ENCODE measurements around the gene CELA3A.
"Not testable (repeated sequence)": the region's sequence is repeated elsewhere in the genome, so short reads cannot be mapped to it uniquely, and the experiment has no call there.

CELA3A gene, protein sequence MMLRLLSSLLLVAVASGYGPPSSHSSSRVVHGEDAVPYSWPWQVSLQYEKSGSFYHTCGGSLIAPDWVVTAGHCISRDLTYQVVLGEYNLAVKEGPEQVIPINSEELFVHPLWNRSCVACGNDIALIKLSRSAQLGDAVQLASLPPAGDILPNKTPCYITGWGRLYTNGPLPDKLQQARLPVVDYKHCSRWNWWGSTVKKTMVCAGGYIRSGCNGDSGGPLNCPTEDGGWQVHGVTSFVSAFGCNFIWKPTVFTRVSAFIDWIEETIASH

DNA sequence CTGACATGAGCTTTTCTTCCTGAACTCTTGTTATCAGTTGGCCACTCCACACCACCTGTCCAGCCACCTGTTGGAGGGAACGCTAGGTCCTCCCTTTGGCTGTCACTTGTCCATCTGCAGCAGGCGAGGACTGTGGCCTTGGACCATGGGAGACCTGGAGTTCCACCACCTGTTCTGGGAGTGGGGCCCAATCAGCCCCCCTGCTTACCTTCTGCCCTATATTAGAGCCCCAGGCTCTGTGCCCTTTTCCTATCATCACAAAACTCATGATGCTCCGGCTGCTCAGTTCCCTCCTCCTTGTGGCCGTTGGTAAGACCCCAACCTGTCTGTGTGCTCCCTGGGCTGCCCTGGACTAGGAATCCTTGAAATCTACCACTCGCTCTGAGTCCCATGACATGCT, at the start of gene CELA3A:
CELA3A (plus strand) TSS at position 249 of the 400 bp plus-strand sequence; CDS start at position 267, 18 bp downstream.
- DNase-seq (ENCODE audit: low read depth): no peak

GRCh38 chr1:21952786-21953520, 48.5 kb upstream of the CELA3A start:
- no peak for DNase-seq (ENCODE audit: low read depth)

GRCh38 chr1:21955058-21955457, 46.4 kb upstream of the CELA3A start:
- no peak for DNase-seq (ENCODE audit: low read depth)

GRCh38 chr1:21955501-21956281, 45.8 kb upstream of the CELA3A start:
- no peak for DNase-seq (ENCODE audit: low read depth)

- DNase-seq (ENCODE audit: low read depth): no peak
These were observed 44.5 kb upstream of the CELA3A start for GRCh38 chr1:21956720-21957552.

DNA sequence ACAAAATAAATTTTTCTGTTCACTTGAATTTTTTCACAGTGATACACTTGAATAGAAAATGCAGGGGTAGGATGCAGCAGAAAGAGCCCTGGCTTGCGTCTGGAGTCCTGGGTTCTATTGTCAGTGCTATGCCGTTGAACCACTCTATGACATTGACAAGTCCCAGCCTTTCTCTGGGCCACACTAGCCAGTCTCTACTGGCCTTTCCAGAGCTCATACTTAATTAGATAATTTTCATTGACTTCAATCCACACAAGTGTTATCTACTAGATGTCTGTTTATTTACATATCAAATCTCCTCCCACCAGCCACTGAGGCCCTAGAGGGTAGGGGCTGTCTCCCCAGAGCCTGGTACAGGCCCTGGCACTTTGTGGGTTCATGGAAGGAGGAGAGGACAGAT, 40.1 kb upstream of the CELA3A start:
- no peak for DNase-seq (ENCODE audit: low read depth)

DNA sequence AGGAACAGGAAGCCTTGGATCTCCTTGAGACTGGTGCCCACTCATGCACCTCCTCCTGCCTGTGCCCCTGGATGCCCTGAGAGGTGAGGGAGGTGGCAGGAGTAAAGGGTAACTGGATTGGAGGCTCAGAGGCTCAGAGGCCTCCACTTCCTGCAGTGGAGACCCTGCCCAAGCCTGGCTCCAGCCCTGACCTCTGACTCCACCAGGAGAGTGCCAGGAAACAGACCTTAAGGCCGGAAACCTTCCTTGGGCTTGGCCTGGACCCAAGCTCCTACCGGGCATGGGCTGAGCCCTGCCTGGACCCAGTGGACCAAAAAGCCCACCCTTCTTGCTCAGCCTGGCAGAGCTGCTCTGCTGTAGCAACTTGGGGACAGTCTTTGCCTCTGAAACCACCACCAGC, 39.7 kb upstream of the CELA3A start:
- no peak for DNase-seq (ENCODE audit: low read depth)

DNA sequence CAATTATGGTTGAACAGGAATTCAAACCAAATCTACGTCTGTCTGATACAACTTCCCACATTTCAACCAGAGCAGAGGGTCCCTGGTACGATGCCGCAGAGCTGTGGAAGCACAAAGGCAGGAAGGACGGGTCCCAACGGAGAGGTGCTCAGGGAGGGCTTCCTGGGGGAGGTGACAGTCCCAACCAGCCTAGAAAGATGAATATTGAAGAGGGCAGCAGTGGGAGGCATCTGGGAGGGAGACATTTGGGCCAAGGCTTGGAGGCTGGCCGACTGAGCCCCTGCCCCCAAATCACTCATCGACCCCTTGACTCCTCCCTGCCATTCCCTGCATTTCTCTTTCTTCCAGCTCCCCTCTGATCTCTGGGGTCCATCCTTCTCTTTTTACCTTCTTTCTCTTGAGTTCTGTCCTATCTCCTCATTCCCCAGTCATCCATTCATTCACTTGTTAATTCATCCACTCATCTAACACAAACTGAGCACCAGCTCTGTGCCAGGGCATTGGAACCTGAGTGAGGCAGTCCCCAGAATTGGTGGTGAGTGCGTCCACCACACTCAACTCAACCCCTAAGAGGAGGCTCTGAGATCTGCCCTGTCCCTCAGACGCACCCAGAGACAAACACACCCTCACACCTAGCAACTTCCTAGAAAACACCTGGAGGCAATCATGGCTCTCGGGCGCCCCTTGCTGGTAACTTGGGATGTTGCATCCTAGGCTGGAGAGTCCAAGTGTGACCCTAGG, 37.8 kb upstream of the CELA3A start:
- peak; percentile 37 for DNase-seq (ENCODE audit: low read depth)

GRCh38 chr1:21966247-21967000, 35.0 kb upstream of the CELA3A start:
- DNase-seq (ENCODE audit: low read depth): peak; percentile 44

DNA sequence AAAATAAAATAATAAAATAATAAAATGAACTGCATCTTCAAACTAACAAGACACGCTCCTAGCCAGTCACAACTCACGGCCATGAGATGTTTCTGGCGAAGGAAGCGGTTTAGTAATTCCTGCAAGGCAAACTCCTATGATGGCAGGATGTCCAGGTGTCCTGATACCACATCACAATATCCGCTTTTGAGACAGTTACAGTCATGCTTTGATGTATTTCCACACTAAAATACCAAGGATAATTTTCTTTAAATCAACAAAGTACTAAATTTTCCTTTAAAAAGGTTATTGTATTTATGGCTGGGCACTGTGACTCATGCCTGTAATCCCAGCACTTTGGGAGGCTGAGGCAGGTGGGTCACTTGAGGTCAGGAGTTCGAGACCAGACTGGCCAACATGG, 34.2 kb upstream of the CELA3A start:
- DNase-seq (ENCODE audit: low read depth): not testable (repeated sequence)

DNA sequence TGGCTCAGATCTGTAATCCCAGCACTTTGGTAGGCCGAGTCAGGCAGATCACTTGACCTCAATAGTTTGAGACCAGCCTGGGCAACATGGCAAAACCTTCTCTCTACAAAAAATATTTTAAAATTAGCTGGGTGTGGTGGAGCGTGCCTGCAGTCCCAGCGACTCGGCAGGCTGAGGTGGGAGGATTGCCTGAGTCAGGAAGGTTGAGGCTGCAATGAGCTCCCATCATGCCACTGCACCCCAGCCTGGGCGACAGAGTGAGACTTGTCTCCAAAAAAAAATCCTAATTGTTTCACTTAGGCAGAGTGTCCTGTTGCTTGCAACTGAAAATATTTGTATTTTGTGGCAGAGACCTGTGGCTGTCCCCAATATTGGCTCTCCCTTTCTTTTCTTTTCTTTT, 32.4 kb upstream of the CELA3A start:
- not testable (repeated sequence) for DNase-seq (ENCODE audit: low read depth)

DNA sequence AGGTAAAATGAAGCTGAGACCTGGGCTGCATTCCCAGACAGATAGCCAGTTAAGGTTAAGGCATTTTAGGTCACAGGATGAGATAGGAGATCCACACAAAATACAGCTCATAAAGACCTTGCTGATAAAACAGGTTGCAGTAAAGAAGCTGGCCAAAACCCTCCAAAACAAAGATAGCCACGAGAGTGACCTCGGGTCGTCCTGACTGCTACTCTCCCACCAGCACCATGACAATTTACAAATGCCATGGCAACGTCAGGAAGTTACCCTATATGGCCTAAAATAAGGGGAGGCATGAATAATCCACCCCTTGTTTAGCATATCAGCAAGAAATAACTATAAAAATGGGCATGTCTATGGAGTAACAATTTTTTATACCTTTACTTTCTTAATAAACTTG, 30.9 kb upstream of the CELA3A start:
- DNase-seq (ENCODE audit: low read depth): not testable (repeated sequence)

- DNase-seq (ENCODE audit: low read depth): not testable (repeated sequence)
These were observed 28.4 kb upstream of the CELA3A start for GRCh38 chr1:21972973-21973441.

GRCh38 chr1:21973948-21974347, 27.5 kb upstream of the CELA3A start:
- not testable (repeated sequence) for DNase-seq (ENCODE audit: low read depth)

DNA sequence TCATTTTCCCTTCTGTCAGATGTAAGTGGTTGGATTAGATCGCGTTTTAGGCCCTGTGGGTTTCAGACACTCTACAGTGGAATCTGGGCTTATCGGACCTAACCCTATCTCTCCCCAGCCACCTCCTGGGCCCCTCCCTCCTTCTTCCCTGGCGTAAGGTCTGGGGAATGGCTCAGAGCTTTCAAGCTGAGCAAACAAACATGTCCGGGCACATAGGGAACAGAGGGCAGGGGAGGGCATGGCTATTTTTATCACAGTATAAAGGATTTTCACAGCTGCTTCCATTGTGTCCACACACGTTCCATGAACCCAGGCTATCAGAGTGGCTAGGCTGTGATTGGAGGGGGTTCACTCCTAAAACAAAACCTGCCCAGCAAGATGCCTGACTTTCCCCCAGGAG, 26.8 kb upstream of the CELA3A start:
- DNase-seq (ENCODE audit: low read depth): not testable (repeated sequence)

GRCh38 chr1:21975296-21975695, 26.2 kb upstream of the CELA3A start:
- DNase-seq (ENCODE audit: low read depth): not testable (repeated sequence)

GRCh38 chr1:21976703-21977239, 24.7 kb upstream of the CELA3A start, which contains the start of gene CELA3B:
Gene CELA3B, plus strand, starts transcription at chr1:21977022. Its CDS starts 18 bp downstream, at chr1:21977040.
- DNase-seq (ENCODE audit: low read depth): not testable (repeated sequence)

DNA sequence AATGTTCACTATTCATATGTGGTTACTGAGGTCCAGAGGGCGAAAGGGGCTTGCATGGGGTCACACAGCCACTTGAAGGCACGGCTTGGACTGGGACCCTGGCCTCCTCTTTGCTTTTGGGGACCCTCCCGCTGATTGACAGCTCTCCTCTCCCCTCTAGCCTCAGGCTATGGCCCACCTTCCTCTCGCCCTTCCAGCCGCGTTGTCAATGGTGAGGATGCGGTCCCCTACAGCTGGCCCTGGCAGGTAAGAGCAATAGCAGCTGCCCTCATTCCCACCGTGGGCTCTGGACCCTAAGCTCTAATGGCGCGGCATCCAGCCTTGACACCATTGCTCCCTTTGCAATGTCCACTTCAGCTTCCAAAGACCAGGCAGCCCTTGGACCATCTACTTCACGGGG, 23.2 kb upstream of the CELA3A start:
- not testable (repeated sequence) for DNase-seq (ENCODE audit: low read depth)

GRCh38 chr1:21980515-21981220, 20.8 kb upstream of the CELA3A start:
- DNase-seq (ENCODE audit: low read depth): not testable (repeated sequence)

Measured in stromal cell of bone marrow (primary cell).